ENCODE results near the gene SLC25A43. TPM values are rescaled to one million over a fixed set of nuclear protein-coding genes. Genes with fewer than 3 reads are reported as not detected.

The SLC25A43 gene
- polyA plus RNA-seq, 1 of the 3 experiments (the other 2 are of a cell fraction) = 13.2 TPM

- TF ChIP-seq POLR2AphosphoS5 (IDR thresholded peaks at IDR 0.05; ENCODE audit: low read depth, low read length) (no peak), PBX3 (IDR thresholded peaks at IDR 0.05) (no peak), TAF1 (IDR thresholded peaks at IDR 0.05; ENCODE audit: borderline replicate concordance, low read depth, low read length) (no peak), TCF12 (IDR thresholded peaks at IDR 0.05) (no peak), JUND (IDR thresholded peaks at IDR 0.05) (no peak), YY1 (IDR thresholded peaks at IDR 0.05; ENCODE audit: low read depth) (no peak), NRF1 (IDR thresholded peaks at IDR 0.05; ENCODE audit: low read depth, low read length) (peak; percentile 68), ELF1 (IDR thresholded peaks at IDR 0.05) (peak; percentile 12; the same call in 1 of the 2 replicates), USF1 (IDR thresholded peaks at IDR 0.05; ENCODE audit: borderline replicate concordance, low read depth) (no peak), EZH2phosphoT487 (IDR thresholded peaks at IDR 0.05; ENCODE audit: borderline replicate concordance, low read depth) (no peak), EP300 (IDR thresholded peaks at IDR 0.05; ENCODE audit: borderline replicate concordance in 1 of 2, low read depth in 1 of 2, low read length in 1 of 2) (no peak)
Observed at GRCh38 chrX:119468551-119469312, 69.6 kb downstream of the SLC25A43 start (continued).

GRCh38 chrX:119469313-119469635 is 70.1 kb downstream of the SLC25A43 start:
- CTCF ChIA-PET = interaction anchor here (1.0 to 4.5 kb wide), 6 partner anchors 9 to 47 kb away, joined by 4 to 25 read pairs (median 7); no protein-coding TSS in a partner anchor
- POLR2A ChIA-PET = interaction anchor here (0.9 to 1.2 kb wide), 2 partner anchors 13 to 43 kb away, joined by 3 to 8 read pairs; no protein-coding TSS in a partner anchor
- peak overlapping the region; percentile 72 to 88 for H3K4me3 ChIP-seq (ENCODE audit: low read depth in 2 of 2, low read length in 1 of 2)
- peaks cover 14% of the 10 kb centered on the region for H3F3A ChIP-seq (replicated peaks; ENCODE audit: insufficient read depth)
- H4K20me1 ChIP-seq (ENCODE audit: insufficient read depth) = peaks cover 10% of the 10 kb centered on the region
- peaks cover 14 to 17% of the 10 kb centered on the region in 2 experiments for H3K36me3 ChIP-seq (replicated peaks in 1 of 2; ENCODE audit: control insufficient read depth in 1 of 2, insufficient read depth in 2 of 2, low read length in 1 of 2)
- TF ChIP-seq CTCF (IDR thresholded peaks at IDR 0.05) (0 out of 2 replicates have a peak, but pooled peaks have one; percentile 9), FOXM1 (IDR thresholded peaks at IDR 0.05; ENCODE audit: low read depth) (no peak)
- DNase-seq = no peak
- peak overlapping the region in 1 of 2 experiments; percentile 12; a peak in 1 of 4 replicates for H3K27ac ChIP-seq (ENCODE audit: low read depth in 2 of 2, low read length in 1 of 2)
- no peak overlapping the region for H2AFZ ChIP-seq (ENCODE audit: low read depth)
- peak overlapping the region; percentile 91 for H3K4me2 ChIP-seq
- peaks cover 7% of the 10 kb centered on the region; the same call in 1 of the 2 replicates for H3K27me3 ChIP-seq (ENCODE audit: insufficient read depth)
- H3K79me2 ChIP-seq (ENCODE audit: insufficient read depth) = peaks cover 17% of the 10 kb centered on the region; the same call in 1 of the 2 replicates
- no peaks in the 10 kb centered on the region for H3K9me3 ChIP-seq
- H3K4me1 ChIP-seq (ENCODE audit: control insufficient read depth in 1 of 2, insufficient read depth in 2 of 2, low read depth in 1 of 2, low read length in 1 of 2) = peaks cover 5 to 10% of the 10 kb centered on the region in 2 experiments; a peak in 1 of 4 replicates
- whole genome bisulfite sequencing (ENCODE audit: low lambda C conversion rate) = 33% methylated on average over 4 of the region's 8 CpGs
- no peak overlapping the region for H3K9ac ChIP-seq
- no peaks in the 10 kb centered on the region for H3K9me2 ChIP-seq
